ENCODE results near the gene PLK3. TPM values are rescaled to one million over a fixed set of nuclear protein-coding genes. Genes with fewer than 3 reads are reported as not detected.
"Not testable (repeated sequence)": the region's sequence is repeated elsewhere in the genome, so short reads cannot be mapped to it uniquely, and the experiment has no call there.

Gene PLK3
- 10 to 100 TPM; 23.1 to 58.1 TPM for polyA plus RNA-seq

- H3K36me3 ChIP-seq (ENCODE audit: control insufficient read depth in 2 of 2, insufficient read depth in 2 of 2, low read length in 1 of 2) = peaks cover 12 to 28% of the 10 kb centered on the region in 2 donors
- peak within 1 kb of the TSS; percentile 77 to 91 for H3K4me3 ChIP-seq (ENCODE audit: low read depth in 1 of 2, low read length in 2 of 2)
- H3K27me3 ChIP-seq (ENCODE audit: control insufficient read depth in 1 of 2, insufficient read depth in 2 of 2, low read length in 2 of 2) = no peaks in the 10 kb centered on the region
- H3K4me1 ChIP-seq (ENCODE audit: control insufficient read depth in 2 of 2, insufficient read depth in 2 of 2, low read length in 1 of 2) = peaks cover 0 to 10% of the 10 kb centered on the region in 2 donors
- no peaks in the 10 kb centered on the region for H3K9me3 ChIP-seq (ENCODE audit: control insufficient read depth in 2 of 2, insufficient read depth in 1 of 2, low read depth in 1 of 2, low read length in 1 of 2)
- peak within 1 kb of the TSS; percentile 89 to 92 for H3K27ac ChIP-seq (ENCODE audit: low read depth in 2 of 2, low read length in 1 of 2)
- WGBS, 2 donors = 0% methylated on average over 68 to 79 of the region's 79 CpGs
Measured at GRCh38 chr1:44799770-44800584, at the start of gene PLK3. TSS of gene PLK3 (plus strand) at chr1:44800377. CDS start at chr1:44800464, 87 bp downstream.

- no peaks in the 10 kb centered on the region for H3K4me1 ChIP-seq (ENCODE audit: control insufficient read depth in 2 of 2, insufficient read depth in 2 of 2, low read length in 1 of 2)
- WGBS, 2 donors = 93 to 95% methylated on average over 2 of the region's 2 CpGs
- H3K36me3 ChIP-seq (ENCODE audit: control insufficient read depth in 2 of 2, insufficient read depth in 2 of 2, low read length in 1 of 2) = peaks cover under 1 to 9% of the 10 kb centered on the region in 2 donors
- no peak overlapping the region for H3K4me3 ChIP-seq (ENCODE audit: low read depth in 1 of 2, low read length in 2 of 2)
- H3K9me3 ChIP-seq (ENCODE audit: control insufficient read depth in 2 of 2, insufficient read depth in 1 of 2, low read depth in 1 of 2, low read length in 1 of 2) = no peaks in the 10 kb centered on the region
- H3K27me3 ChIP-seq (ENCODE audit: control insufficient read depth in 1 of 2, insufficient read depth in 2 of 2, low read length in 2 of 2) = no peaks in the 10 kb centered on the region
- no peak overlapping the region for H3K27ac ChIP-seq (ENCODE audit: low read depth in 2 of 2, low read length in 1 of 2)
Measured at GRCh38 chr1:44757420-44757819, 42.8 kb upstream of the PLK3 start.

DNA sequence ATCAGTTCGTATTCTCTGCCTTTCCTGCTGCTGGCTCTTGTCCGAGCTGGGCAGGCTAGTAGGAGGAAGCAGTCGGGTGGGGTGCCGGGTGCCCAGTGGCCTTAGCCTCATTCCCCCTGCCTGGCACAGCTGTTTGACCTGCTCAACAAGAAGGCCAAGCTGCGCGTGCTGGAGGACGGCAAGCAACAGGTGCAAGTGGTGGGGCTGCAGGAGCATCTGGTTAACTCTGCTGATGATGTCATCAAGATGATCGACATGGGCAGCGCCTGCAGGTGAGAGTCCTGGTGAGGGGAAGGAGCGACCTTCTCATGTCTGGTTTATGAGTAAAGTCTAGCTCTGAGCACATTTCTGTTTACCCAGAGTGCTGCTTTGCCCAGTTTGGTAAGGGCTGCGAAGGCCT lies 41.1 kb upstream of the PLK3 start:
- 90 to 91% methylated on average over 11 of the region's 11 CpGs for WGBS, 2 donors
- no peaks in the 10 kb centered on the region for H3K4me1 ChIP-seq (ENCODE audit: control insufficient read depth in 2 of 2, insufficient read depth in 2 of 2, low read length in 1 of 2)
- H3K9me3 ChIP-seq (ENCODE audit: control insufficient read depth in 2 of 2, insufficient read depth in 1 of 2, low read depth in 1 of 2, low read length in 1 of 2) = no peaks in the 10 kb centered on the region
- H3K27me3 ChIP-seq (ENCODE audit: control insufficient read depth in 1 of 2, insufficient read depth in 2 of 2, low read length in 2 of 2) = no peaks in the 10 kb centered on the region
- no peak overlapping the region for H3K4me3 ChIP-seq (ENCODE audit: low read depth in 1 of 2, low read length in 2 of 2)
- H3K36me3 ChIP-seq (ENCODE audit: control insufficient read depth in 2 of 2, insufficient read depth in 2 of 2, low read length in 1 of 2) = peaks cover 2 to 3% of the 10 kb centered on the region in 2 donors
- no peak overlapping the region for H3K27ac ChIP-seq (ENCODE audit: low read depth in 2 of 2, low read length in 1 of 2)

GRCh38 chr1:44760876-44761275 lies 39.3 kb upstream of the PLK3 start:
- WGBS, 2 donors = 90 to 96% methylated on average over 3 of the region's 3 CpGs
- Histone ChIP-seq H3K27ac (ENCODE audit: low read depth in 2 of 2, low read length in 1 of 2) (no peak overlapping the region), H3K36me3 (ENCODE audit: control insufficient read depth in 2 of 2, insufficient read depth in 2 of 2, low read length in 1 of 2) (peaks cover 0 to 2% of the 10 kb centered on the region in 2 donors), H3K9me3 (ENCODE audit: control insufficient read depth in 2 of 2, insufficient read depth in 1 of 2, low read depth in 1 of 2, low read length in 1 of 2) (no peaks in the 10 kb centered on the region), H3K4me3 (ENCODE audit: low read depth in 1 of 2, low read length in 2 of 2) (no peak overlapping the region), H3K4me1 (ENCODE audit: control insufficient read depth in 2 of 2, insufficient read depth in 2 of 2, low read length in 1 of 2) (no peaks in the 10 kb centered on the region), H3K27me3 (ENCODE audit: control insufficient read depth in 1 of 2, insufficient read depth in 2 of 2, low read length in 2 of 2) (no peaks in the 10 kb centered on the region)

DNA sequence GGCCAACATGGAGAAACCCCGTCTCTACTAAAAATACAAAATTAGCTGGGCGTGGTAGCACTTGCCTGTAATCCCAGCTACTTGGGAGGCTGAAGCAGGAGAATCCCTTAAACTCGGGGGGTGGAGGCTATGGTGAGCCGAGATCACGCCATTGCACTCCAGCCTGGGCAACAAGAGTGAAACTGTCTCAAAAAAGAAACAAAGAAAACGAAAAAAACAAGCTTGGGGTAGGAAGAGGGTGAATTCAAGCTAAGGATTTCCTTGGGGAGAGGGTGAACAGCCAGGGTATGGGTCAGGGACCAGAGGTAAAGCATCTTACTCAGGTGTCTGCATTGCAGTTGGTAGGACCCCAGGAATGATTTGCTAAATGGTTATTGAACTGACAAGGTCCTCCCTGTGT lies 33.8 kb upstream of the PLK3 start:
- not testable (repeated sequence) for H3K27ac ChIP-seq (ENCODE audit: low read depth in 2 of 2, low read length in 1 of 2); H3K27me3 ChIP-seq (ENCODE audit: control insufficient read depth in 1 of 2, insufficient read depth in 2 of 2, low read length in 2 of 2); H3K9me3 ChIP-seq (ENCODE audit: control insufficient read depth in 2 of 2, insufficient read depth in 1 of 2, low read depth in 1 of 2, low read length in 1 of 2); H3K4me3 ChIP-seq (ENCODE audit: low read depth in 1 of 2, low read length in 2 of 2); H3K36me3 ChIP-seq (ENCODE audit: control insufficient read depth in 2 of 2, insufficient read depth in 2 of 2, low read length in 1 of 2); H3K4me1 ChIP-seq (ENCODE audit: control insufficient read depth in 2 of 2, insufficient read depth in 2 of 2, low read length in 1 of 2)
- WGBS, 2 donors = 94% methylated on average over 6 of the region's 6 CpGs

DNA sequence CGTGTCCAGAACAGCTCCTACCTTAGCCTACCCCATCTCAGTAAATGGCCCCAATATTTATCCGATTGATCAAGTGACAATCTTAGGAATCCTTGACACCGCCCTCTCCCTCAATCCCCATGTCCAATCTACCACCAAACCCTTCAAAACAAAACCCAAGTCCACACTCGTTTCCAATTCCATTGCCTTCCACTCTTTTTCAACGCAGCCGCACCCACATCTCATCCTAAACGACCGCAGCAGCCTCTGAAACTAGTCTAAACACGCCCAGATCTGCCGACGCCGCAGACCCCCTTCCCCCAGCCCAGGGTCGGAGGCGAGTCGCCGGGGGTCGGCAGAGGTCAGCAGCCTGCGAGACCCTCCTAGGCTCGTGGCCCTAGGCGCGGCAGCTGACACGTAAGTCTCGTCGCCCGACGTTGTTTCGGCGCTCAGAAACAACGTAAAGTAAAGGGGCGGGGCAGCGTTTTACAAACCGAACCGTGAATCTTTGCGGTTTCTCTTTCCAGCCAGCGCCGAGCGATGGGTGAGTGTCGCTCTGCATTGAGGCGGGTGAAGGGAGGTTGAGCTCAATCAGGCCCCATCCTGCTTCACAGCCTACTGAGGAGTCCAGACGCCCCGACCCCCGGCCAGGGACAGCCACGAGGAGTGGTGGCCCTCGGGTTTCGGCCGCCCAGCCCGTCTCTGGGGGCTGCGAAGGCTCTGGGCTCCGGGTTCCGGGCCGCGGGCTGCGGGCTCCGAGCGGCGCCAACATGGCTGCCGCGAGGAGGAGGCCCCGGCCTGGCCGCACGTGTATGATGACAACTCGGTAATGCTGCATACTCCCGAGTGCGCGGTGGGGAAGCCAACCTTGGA lies 24.9 kb upstream of the PLK3 start, which contains the start of gene RPS8:
Gene RPS8 (plus strand): TSS at position 463 of the 852 bp plus-strand sequence. CDS start 57 bp downstream, at position 520.
- Histone ChIP-seq H3K4me1 (ENCODE audit: control insufficient read depth in 2 of 2, insufficient read depth in 2 of 2, low read length in 1 of 2) (peaks cover 6% of the 10 kb centered on the region in 2 donors), H3K27ac (ENCODE audit: low read depth in 2 of 2, low read length in 1 of 2) (peak within 1 kb of the TSS; percentile 97 to 99), H3K27me3 (ENCODE audit: control insufficient read depth in 1 of 2, insufficient read depth in 2 of 2, low read length in 2 of 2) (no peaks in the 10 kb centered on the region), H3K4me3 (ENCODE audit: low read depth in 1 of 2, low read length in 2 of 2) (peak within 1 kb of the TSS; percentile 87 to 88), H3K9me3 (ENCODE audit: control insufficient read depth in 2 of 2, insufficient read depth in 1 of 2, low read depth in 1 of 2, low read length in 1 of 2) (no peaks in the 10 kb centered on the region), H3K36me3 (ENCODE audit: control insufficient read depth in 2 of 2, insufficient read depth in 2 of 2, low read length in 1 of 2) (peaks cover 8 to 23% of the 10 kb centered on the region in 2 donors)
- WGBS, 2 donors = 0% methylated on average over 64 to 65 of the region's 65 CpGs

DNA sequence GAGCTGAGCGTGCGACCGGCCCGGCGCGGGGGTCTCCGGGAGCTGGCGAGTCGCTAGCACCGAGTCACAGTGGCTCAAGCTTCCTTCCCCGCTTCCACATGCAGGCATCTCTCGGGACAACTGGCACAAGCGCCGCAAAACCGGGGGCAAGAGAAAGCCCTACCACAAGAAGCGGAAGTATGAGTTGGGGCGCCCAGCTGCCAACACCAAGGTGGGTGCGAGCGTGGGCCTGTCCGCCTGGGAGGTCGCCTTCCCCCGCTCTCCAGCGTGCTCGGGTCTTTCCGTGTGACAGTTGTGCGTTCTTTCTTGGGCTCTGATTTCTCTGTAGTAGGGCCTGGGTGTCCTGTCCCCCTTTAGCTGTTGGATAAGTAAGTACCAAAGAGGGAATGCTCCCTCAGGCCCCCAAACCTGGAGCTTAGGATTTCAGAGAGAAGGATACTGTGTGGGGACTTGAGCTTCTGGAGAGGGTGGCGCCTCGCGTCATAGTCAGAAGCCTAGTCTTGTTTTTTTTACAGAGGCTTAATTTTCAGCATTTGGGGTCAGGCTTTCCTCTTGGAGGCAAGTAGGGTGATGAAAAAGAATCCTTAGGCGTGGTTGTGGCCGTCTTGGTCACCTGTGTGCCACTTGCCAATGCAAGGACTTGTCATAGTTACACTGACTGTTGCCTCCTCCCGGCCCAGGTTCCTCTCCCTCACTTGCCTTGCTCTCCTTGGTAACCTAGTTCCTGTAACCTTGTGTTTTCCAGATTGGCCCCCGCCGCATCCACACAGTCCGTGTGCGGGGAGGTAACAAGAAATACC lies 24.0 kb upstream of the PLK3 start:
- peaks cover 6% of the 10 kb centered on the region in 2 donors for H3K4me1 ChIP-seq (ENCODE audit: control insufficient read depth in 2 of 2, insufficient read depth in 2 of 2, low read length in 1 of 2)
- WGBS, 2 donors = 4% methylated on average over 34 to 36 of the region's 36 CpGs
- H3K36me3 ChIP-seq (ENCODE audit: control insufficient read depth in 2 of 2, insufficient read depth in 2 of 2, low read length in 1 of 2) = peaks cover 8 to 23% of the 10 kb centered on the region in 2 donors
- H3K4me3 ChIP-seq (ENCODE audit: low read depth in 1 of 2, low read length in 2 of 2) = peak overlapping the region; percentile 87 to 88
- no peaks in the 10 kb centered on the region for H3K9me3 ChIP-seq (ENCODE audit: control insufficient read depth in 2 of 2, insufficient read depth in 1 of 2, low read depth in 1 of 2, low read length in 1 of 2)
- peak overlapping the region; percentile 97 to 99 for H3K27ac ChIP-seq (ENCODE audit: low read depth in 2 of 2, low read length in 1 of 2)
- H3K27me3 ChIP-seq (ENCODE audit: control insufficient read depth in 1 of 2, insufficient read depth in 2 of 2, low read length in 2 of 2) = no peaks in the 10 kb centered on the region

GRCh38 chr1:44776730-44777068 lies 23.5 kb upstream of the PLK3 start:
- WGBS, 2 donors = 23 to 30% methylated on average over 12 of the region's 12 CpGs
- peaks cover 8 to 25% of the 10 kb centered on the region in 2 donors for H3K36me3 ChIP-seq (ENCODE audit: control insufficient read depth in 2 of 2, insufficient read depth in 2 of 2, low read length in 1 of 2)
- peak overlapping the region; percentile 87 to 88 for H3K4me3 ChIP-seq (ENCODE audit: low read depth in 1 of 2, low read length in 2 of 2)
- H3K9me3 ChIP-seq (ENCODE audit: control insufficient read depth in 2 of 2, insufficient read depth in 1 of 2, low read depth in 1 of 2, low read length in 1 of 2) = no peaks in the 10 kb centered on the region
- no peaks in the 10 kb centered on the region for H3K27me3 ChIP-seq (ENCODE audit: control insufficient read depth in 1 of 2, insufficient read depth in 2 of 2, low read length in 2 of 2)
- peaks cover 6% of the 10 kb centered on the region in 2 donors for H3K4me1 ChIP-seq (ENCODE audit: control insufficient read depth in 2 of 2, insufficient read depth in 2 of 2, low read length in 1 of 2)
- peak overlapping the region; percentile 97 to 99 for H3K27ac ChIP-seq (ENCODE audit: low read depth in 2 of 2, low read length in 1 of 2)

DNA sequence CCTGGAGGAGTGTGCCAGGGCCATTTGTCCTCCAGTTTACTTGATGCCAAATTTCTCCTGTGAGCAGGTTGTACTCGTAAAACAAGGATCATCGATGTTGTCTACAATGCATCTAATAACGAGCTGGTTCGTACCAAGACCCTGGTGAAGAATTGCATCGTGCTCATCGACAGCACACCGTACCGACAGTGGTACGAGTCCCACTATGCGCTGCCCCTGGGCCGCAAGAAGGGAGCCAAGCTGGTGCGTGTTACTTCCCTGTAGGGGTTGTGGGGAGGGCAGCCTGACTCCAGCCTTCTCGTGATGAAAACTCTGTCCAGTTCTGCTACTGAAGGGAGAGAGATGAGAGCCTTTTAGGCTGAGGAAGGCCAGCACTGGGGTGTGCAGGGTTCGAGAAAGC lies 22.6 kb upstream of the PLK3 start:
- Histone ChIP-seq H3K27ac (ENCODE audit: low read depth in 2 of 2, low read length in 1 of 2) (peak overlapping the region; percentile 97 to 99), H3K9me3 (ENCODE audit: control insufficient read depth in 2 of 2, insufficient read depth in 1 of 2, low read depth in 1 of 2, low read length in 1 of 2) (no peaks in the 10 kb centered on the region), H3K36me3 (ENCODE audit: control insufficient read depth in 2 of 2, insufficient read depth in 2 of 2, low read length in 1 of 2) (peaks cover 8 to 25% of the 10 kb centered on the region in 2 donors), H3K4me1 (ENCODE audit: control insufficient read depth in 2 of 2, insufficient read depth in 2 of 2, low read length in 1 of 2) (peaks cover 6% of the 10 kb centered on the region in 2 donors), H3K4me3 (ENCODE audit: low read depth in 1 of 2, low read length in 2 of 2) (peak overlapping the region in 1 of 2 donors; percentile 88), H3K27me3 (ENCODE audit: control insufficient read depth in 1 of 2, insufficient read depth in 2 of 2, low read length in 2 of 2) (no peaks in the 10 kb centered on the region)
- WGBS, 2 donors = 63 to 69% methylated on average over 14 of the region's 14 CpGs
